Measurements from ENCODE around the gene NOP56. TPM values are rescaled to one million over a fixed set of nuclear protein-coding genes. Genes with fewer than 3 reads are reported as not detected.

The NOP56 gene
- total and polyA plus RNA-seq, 2 of the 4 experiments (the other 2 are of a cell fraction) = 189 to 231 TPM

DNA sequence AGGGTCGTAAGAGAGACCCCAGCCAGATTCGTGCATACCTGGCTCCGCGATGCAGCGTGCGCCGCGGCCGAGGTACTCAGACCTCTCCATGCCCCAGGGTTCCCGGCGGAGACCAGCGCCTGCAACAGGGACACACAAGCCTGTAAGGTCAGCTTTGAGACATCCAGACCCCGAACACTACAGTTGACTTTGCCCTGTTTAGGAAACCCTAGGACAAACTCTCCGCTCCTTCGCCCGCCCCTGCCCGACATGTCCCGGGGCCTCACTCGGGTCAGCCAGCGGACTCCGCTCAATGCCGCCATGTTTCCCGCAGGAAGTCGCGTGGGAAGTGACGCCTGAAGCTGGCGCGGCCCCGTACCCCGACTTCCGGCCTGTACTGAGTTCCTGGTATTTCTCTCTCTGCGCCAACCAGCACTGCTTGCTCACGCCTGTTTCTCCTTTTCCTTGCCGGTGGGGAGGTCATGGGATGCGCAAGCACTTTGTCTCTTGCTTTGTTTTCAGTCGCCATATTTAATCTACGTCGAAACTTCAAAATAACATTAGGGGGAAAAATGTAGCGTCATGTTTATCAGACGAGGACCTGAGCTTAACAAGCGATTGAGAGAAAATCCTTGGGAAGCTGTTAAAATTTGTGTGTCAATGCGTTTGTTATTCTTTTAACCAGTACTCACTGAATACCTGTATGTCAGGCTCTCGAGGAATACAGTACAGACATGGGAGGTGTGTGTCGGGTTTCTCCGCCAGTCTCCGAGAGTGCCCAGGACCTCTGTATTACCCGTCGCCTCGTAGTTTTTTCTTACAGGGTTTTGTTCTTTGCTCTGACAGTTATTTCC is 11.7 kb downstream of the NOP56 start, which contains the start of gene IDH3B:
Gene IDH3B (minus strand): TSS at position 330 of the 833 bp plus-strand sequence. CDS start 28 bp downstream, at position 302.
- TSS peak; percentile 99 for BruUV-seq (replicated peaks)
- peak within 1 kb of the TSS; percentile 83 to 98 for H4K8ac ChIP-seq (ENCODE audit: low read depth in 2 of 2, low read length in 2 of 2)
- H4K20me1 ChIP-seq (ENCODE audit: insufficient read depth, low read length) = peaks cover 2% of the 10 kb centered on the region; the same call in 1 of the 2 replicates
- in situ Hi-C loops (cut with MboI; ENCODE audit: low sequenced_read_pairs) (no loop called here), dilution Hi-C loops (cut with HindIII; ENCODE audit: low sequenced_read_pairs, unreplicated experiment) (no loop called here), intact Hi-C loops (cut with micrococcal nuclease) (no loop called here)
- peak within 1 kb of the TSS; percentile 97 for H3K23ac ChIP-seq (ENCODE audit: low read depth, low read length)
- peak within 1 kb of the TSS; percentile 87 for H3K56ac ChIP-seq (ENCODE audit: extremely low read depth, insufficient read depth, low read length)
- H3K4ac ChIP-seq (ENCODE audit: low read depth, low read length) = peak within 1 kb of the TSS; percentile 90
- H3K27me3 ChIP-seq (ENCODE audit: control insufficient read depth, insufficient read depth, low read length) = peaks cover 7% of the 10 kb centered on the region; the same call in 1 of the 2 replicates
- peak within 1 kb of the TSS; percentile 93 for H3K9ac ChIP-seq (ENCODE audit: low read depth, low read length)
- peak within 1 kb of the TSS; percentile 100 for H3K4me2 ChIP-seq (ENCODE audit: low read depth, low read length)
- H2BK15ac ChIP-seq (ENCODE audit: low read depth, low read length) = no peak within 1 kb of the TSS; the same call in 2 of the 3 replicates
- peak within 1 kb of the TSS; percentile 94 for H2AK9ac ChIP-seq (replicated peaks; ENCODE audit: low read depth, low read length, poor library complexity)
- peak within 1 kb of the TSS; percentile 62 for H4K91ac ChIP-seq (ENCODE audit: insufficient read depth, low read depth, low read length)
- H2BK5ac ChIP-seq (ENCODE audit: low read depth, low read length, poor library complexity, severe bottlenecking) = peak within 1 kb of the TSS; percentile 88
- H3K18ac ChIP-seq (ENCODE audit: low read depth, low read length) = peak within 1 kb of the TSS; percentile 43; the same call in 1 of the 2 replicates
- ATAC-seq (ENCODE audit: low read depth) (peak; percentile 95), DNase-seq (peak; percentile 94)
- H2BK120ac ChIP-seq (ENCODE audit: low read depth, low read length) = peak within 1 kb of the TSS; percentile 31; the same call in 1 of the 2 replicates
- 15% methylated on average over 28 of the region's 49 CpGs; no CpG with 5 or more reads in 1 of the 2 experiments for WGBS, 2 experiments (ENCODE audit: extremely low coverage in 2 of 2, insufficient read length in 1 of 2)
- H3K4me3 ChIP-seq (ENCODE audit: insufficient read depth, low read depth, low read length) = peak within 1 kb of the TSS; percentile 90
- CTCF ChIA-PET = no interaction called here
- H3K9me1 ChIP-seq (ENCODE audit: insufficient read depth, low read length) = peaks cover 5% of the 10 kb centered on the region; the same call in 1 of the 2 replicates
- POLR2A ChIA-PET (ENCODE audit: unreplicated experiment) = interaction anchor here (1.4 kb wide), 1 partner anchor 13 kb away, joined by 3 read pairs; no protein-coding TSS in a partner anchor
- peak within 1 kb of the TSS; percentile 96 for H3K14ac ChIP-seq (replicated peaks; ENCODE audit: low read depth, low read length)
- peaks cover 10 to 30% of the 10 kb centered on the region in 2 experiments for H3K79me1 ChIP-seq (ENCODE audit: low read depth in 1 of 2, low read length in 2 of 2)
- peaks cover 3% of the 10 kb centered on the region; the same call in 1 of the 2 replicates for H3K4me1 ChIP-seq (ENCODE audit: control insufficient read depth, insufficient read depth, low read length)
- H2BK20ac ChIP-seq (ENCODE audit: low read depth, low read length) = no peak within 1 kb of the TSS
- peak within 1 kb of the TSS; percentile 98 for H4K5ac ChIP-seq (ENCODE audit: low read depth, low read length)
- peak within 1 kb of the TSS; percentile 83 for H2AK5ac ChIP-seq (ENCODE audit: low read depth, low read length)
- H3K9me3 ChIP-seq (ENCODE audit: control insufficient read depth, insufficient read depth, low read length) = no peaks in the 10 kb centered on the region
- H3K36me3 ChIP-seq (ENCODE audit: control insufficient read depth, insufficient read depth, low read length) = peaks cover 21% of the 10 kb centered on the region
- H2AFZ ChIP-seq (replicated peaks; ENCODE audit: low read length, poor library complexity) = peak within 1 kb of the TSS; percentile 96
- H3K27ac ChIP-seq (ENCODE audit: insufficient read depth, low read length) = peak within 1 kb of the TSS; percentile 84
- TF ChIP-seq, protein P1, sequence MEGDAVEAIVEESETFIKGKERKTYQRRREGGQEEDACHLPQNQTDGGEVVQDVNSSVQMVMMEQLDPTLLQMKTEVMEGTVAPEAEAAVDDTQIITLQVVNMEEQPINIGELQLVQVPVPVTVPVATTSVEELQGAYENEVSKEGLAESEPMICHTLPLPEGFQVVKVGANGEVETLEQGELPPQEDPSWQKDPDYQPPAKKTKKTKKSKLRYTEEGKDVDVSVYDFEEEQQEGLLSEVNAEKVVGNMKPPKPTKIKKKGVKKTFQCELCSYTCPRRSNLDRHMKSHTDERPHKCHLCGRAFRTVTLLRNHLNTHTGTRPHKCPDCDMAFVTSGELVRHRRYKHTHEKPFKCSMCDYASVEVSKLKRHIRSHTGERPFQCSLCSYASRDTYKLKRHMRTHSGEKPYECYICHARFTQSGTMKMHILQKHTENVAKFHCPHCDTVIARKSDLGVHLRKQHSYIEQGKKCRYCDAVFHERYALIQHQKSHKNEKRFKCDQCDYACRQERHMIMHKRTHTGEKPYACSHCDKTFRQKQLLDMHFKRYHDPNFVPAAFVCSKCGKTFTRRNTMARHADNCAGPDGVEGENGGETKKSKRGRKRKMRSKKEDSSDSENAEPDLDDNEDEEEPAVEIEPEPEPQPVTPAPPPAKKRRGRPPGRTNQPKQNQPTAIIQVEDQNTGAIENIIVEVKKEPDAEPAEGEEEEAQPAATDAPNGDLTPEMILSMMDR (conservative IDR thresholded peaks at IDR 0.05; ENCODE audit: low read depth, low read length) = no peak
- TF ChIP-seq NFE2L2 (IDR thresholded peaks at IDR 0.05; ENCODE audit: low read depth, low read length) = 0 out of 2 replicates have a peak, but pooled peaks have one; percentile 31
- peak; percentile 80 for TF ChIP-seq MXI1 (IDR thresholded peaks at IDR 0.05; ENCODE audit: borderline replicate concordance, low read depth, low read length)
- TF ChIP-seq RFX5 (IDR thresholded peaks at IDR 0.05; ENCODE audit: low read depth, low read length) = no peak
- TF ChIP-seq MAFK (IDR thresholded peaks at IDR 0.05; ENCODE audit: low read depth, low read length) = no peak
- no peak for TF ChIP-seq RAD21 (IDR thresholded peaks at IDR 0.05; ENCODE audit: low read length)
- peak; percentile 91 for TF ChIP-seq POLR2A (IDR thresholded peaks at IDR 0.05; ENCODE audit: low read depth, low read length)
- no peak for TF ChIP-seq CEBPB (IDR thresholded peaks at IDR 0.05; ENCODE audit: low read depth, low read length)
- peak; percentile 61; the same call in 1 of the 2 replicates for TF ChIP-seq MAZ (IDR thresholded peaks at IDR 0.05; ENCODE audit: borderline replicate concordance, low read depth, low read length)
- TF ChIP-seq, protein P2, sequence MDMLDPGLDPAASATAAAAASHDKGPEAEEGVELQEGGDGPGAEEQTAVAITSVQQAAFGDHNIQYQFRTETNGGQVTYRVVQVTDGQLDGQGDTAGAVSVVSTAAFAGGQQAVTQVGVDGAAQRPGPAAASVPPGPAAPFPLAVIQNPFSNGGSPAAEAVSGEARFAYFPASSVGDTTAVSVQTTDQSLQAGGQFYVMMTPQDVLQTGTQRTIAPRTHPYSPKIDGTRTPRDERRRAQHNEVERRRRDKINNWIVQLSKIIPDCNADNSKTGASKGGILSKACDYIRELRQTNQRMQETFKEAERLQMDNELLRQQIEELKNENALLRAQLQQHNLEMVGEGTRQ (IDR thresholded peaks at IDR 0.05; ENCODE audit: low read depth, low read length) = peak; percentile 39; the same call in 1 of the 2 replicates
- no peak for TF ChIP-seq SMC3 (IDR thresholded peaks at IDR 0.05; ENCODE audit: low read depth, low read length)
- no peak for TF ChIP-seq RCOR1 (IDR thresholded peaks at IDR 0.05; ENCODE audit: insufficient replicate concordance, low read length)
- TF ChIP-seq BHLHE40 (IDR thresholded peaks at IDR 0.05; ENCODE audit: low read depth, low read length) = peak; percentile 27; the same call in 1 of the 2 replicates
